OCI-LY1 (cell line): Measurements from ENCODE around the gene ELMO1.

Experiments used
- EZH2 ChIP-seq: fragments of 200-600 bp; sonication (generic), shearing (Covaris generic); IDR thresholded peaks from 2 replicates; pipeline ENCODE4 v1.8.0; 2017; ENCODE audit warnings: borderline replicate concordance, mixed run types, mild to moderate bottlenecking, antibody characterized with exemption, low read length, moderate library complexity, mixed read lengths
- TF ChIP-seq, protein P1 (sequence below): fragments of 200-600 bp; sonication (generic), shearing (Covaris generic); IDR thresholded peaks from 2 replicates; pipeline ENCODE4 v1.5.1; 2017; ENCODE audit warnings: mild to moderate bottlenecking, antibody characterized with exemption, low read length, moderate library complexity, mixed read lengths

DNA sequence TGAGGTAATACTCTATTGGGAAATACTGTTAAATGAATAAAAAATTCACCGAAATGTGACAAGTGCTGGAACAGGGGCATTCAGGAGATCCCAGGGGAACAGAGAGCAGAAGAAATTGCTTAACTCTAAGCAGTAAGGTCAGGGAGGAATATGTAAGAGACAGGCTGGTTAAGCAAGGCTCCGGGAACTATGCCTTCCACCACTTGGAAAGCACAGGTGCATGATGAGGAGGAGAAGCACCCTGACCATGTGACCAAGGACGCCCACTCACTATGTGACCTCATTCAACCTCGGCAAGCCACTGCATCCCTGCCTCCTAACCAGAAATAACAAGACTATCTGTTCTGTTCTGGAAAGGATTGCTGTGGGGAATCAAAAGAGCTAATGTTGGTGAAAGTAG lies 218.4 kb downstream of the ELMO1 start:
- TF ChIP-seq, protein P1, sequence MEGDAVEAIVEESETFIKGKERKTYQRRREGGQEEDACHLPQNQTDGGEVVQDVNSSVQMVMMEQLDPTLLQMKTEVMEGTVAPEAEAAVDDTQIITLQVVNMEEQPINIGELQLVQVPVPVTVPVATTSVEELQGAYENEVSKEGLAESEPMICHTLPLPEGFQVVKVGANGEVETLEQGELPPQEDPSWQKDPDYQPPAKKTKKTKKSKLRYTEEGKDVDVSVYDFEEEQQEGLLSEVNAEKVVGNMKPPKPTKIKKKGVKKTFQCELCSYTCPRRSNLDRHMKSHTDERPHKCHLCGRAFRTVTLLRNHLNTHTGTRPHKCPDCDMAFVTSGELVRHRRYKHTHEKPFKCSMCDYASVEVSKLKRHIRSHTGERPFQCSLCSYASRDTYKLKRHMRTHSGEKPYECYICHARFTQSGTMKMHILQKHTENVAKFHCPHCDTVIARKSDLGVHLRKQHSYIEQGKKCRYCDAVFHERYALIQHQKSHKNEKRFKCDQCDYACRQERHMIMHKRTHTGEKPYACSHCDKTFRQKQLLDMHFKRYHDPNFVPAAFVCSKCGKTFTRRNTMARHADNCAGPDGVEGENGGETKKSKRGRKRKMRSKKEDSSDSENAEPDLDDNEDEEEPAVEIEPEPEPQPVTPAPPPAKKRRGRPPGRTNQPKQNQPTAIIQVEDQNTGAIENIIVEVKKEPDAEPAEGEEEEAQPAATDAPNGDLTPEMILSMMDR: no peak
- no peak for TF ChIP-seq EZH2
